ENCODE results near the gene GGT6.
"Not testable (repeated sequence)": the region's sequence is repeated elsewhere in the genome, so short reads cannot be mapped to it uniquely, and the experiment has no call there.

GGT6 gene

DNA sequence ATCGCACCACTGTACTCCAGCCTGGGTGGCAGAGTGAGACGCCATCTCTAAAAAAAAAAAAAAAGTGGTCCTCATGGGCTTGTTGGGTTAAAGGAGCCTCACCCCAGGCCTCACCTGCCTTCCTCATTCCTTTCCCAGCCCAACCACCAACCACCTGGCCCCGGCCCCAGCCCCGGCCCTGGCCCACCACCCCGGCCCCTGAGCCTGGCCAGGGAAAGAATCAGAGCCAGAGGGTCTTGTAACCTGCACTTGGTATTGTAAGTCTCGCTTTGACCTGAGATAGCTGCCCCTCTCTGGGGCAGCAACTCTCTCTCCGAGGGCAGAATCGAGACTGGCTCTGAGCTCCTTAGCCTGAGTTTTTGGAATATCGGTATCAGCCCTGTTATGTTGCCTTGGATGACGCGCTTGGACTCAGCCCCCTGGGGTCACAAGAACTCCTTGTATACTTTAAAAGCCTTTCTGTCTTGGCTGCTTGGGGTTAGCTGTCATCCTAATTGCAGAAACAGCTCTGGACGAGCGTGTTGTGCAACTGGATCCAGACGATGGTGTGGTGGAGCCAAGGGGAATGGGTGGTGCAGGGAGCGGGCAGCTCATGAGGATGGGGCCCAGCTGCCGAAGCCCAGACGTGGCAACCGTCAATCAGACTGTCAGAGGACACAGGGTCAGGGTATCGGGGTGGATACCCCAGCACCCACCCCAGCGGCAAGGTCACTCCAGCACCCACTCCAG lies 38.6 kb upstream of the GGT6 start:
- ATAC-seq (replicated peaks; ENCODE audit: extremely low read depth, poor library complexity, severe bottlenecking) (no peak), DNase-seq (ENCODE audit: low spot score in 2 of 2) (no peak)
- no peak overlapping the region for H3K27ac Mint-ChIP-seq (ENCODE audit: low read depth)
- H3K27me3 Mint-ChIP-seq, result peaks cover 32% of the 10 kb centered on the region
- no peak overlapping the region for H3K4me3 Mint-ChIP-seq
- H3K4me1 Mint-ChIP-seq, result no peaks in the 10 kb centered on the region
- H3K36me3 Mint-ChIP-seq (ENCODE audit: insufficient read depth), result no peaks in the 10 kb centered on the region
- H3K9me3 Mint-ChIP-seq, result no peaks in the 10 kb centered on the region

GRCh38 chr17:4597975-4598374 lies 37.6 kb upstream of the GGT6 start:
- Mint-ChIP-seq H3K27ac (ENCODE audit: low read depth) (no peak overlapping the region), H3K36me3 (ENCODE audit: insufficient read depth) (no peaks in the 10 kb centered on the region), H3K9me3 (no peaks in the 10 kb centered on the region), H3K4me3 (no peak overlapping the region), H3K27me3 (peaks cover 38% of the 10 kb centered on the region), H3K4me1 (no peaks in the 10 kb centered on the region)
- no peak for ATAC-seq (replicated peaks; ENCODE audit: extremely low read depth, poor library complexity, severe bottlenecking)
- DNase-seq (ENCODE audit: low spot score in 2 of 2), result no peak

DNA sequence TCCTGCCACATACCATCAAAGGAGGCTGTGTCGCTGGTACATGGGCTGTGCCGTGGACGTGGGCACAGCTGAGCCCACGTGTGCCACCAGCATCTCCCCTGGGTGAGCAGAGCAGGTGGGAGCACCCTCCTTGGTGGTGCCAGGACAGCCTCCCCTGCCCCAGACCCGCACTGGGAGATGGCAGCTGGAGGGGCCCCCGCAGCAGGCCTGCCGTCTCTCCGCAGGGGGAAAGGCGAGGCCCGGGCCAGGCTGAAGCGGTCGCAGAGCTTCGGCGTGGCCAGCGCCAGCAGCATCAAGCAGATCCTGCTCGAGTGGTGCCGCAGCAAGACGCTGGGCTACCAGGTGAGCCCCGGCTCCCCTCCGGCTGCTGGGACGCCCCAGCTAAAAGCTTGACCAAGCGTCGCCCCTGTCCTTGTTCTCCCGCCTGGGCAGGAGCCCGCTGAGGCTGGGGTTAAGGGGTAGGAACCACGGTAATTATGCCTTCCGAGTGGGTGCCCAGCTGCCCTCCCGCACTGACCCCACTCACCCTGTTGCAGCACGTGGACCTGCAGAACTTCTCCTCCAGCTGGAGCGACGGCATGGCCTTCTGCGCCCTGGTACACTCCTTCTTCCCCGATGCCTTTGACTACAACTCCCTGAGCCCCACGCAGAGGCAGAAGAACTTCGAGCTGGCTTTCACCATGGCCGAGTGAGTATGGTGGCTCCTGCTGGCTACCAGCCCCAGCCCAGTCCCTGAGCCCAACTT lies 36.4 kb upstream of the GGT6 start:
- Mint-ChIP-seq H3K9me3 (no peaks in the 10 kb centered on the region), H3K27me3 (peaks cover 47% of the 10 kb centered on the region), H3K4me1 (no peaks in the 10 kb centered on the region), H3K36me3 (ENCODE audit: insufficient read depth) (no peaks in the 10 kb centered on the region), H3K4me3 (no peak overlapping the region), H3K27ac (ENCODE audit: low read depth) (no peak overlapping the region)
- ATAC-seq (replicated peaks; ENCODE audit: extremely low read depth, poor library complexity, severe bottlenecking), result no peak
- DNase-seq (ENCODE audit: low spot score in 2 of 2), result no peak

- H3K27me3 Mint-ChIP-seq, result peaks cover 53% of the 10 kb centered on the region
- not testable (repeated sequence) for ATAC-seq (replicated peaks; ENCODE audit: extremely low read depth, poor library complexity, severe bottlenecking); H3K27ac Mint-ChIP-seq (ENCODE audit: low read depth); H3K4me1 Mint-ChIP-seq; H3K9me3 Mint-ChIP-seq; H3K36me3 Mint-ChIP-seq (ENCODE audit: insufficient read depth); H3K4me3 Mint-ChIP-seq; DNase-seq (ENCODE audit: low spot score in 2 of 2)
These were observed 35.4 kb upstream of the GGT6 start for GRCh38 chr17:4595685-4596342.

- no peak overlapping the region for H3K27ac Mint-ChIP-seq (ENCODE audit: low read depth)
- no peak for DNase-seq (ENCODE audit: low spot score in 2 of 2)
- no peaks in the 10 kb centered on the region for H3K36me3 Mint-ChIP-seq (ENCODE audit: insufficient read depth)
- ATAC-seq (replicated peaks; ENCODE audit: extremely low read depth, poor library complexity, severe bottlenecking), result peak; percentile 19
- H3K4me1 Mint-ChIP-seq, result no peaks in the 10 kb centered on the region
- no peak overlapping the region for H3K4me3 Mint-ChIP-seq
- H3K9me3 Mint-ChIP-seq, result no peaks in the 10 kb centered on the region
- peaks cover 55% of the 10 kb centered on the region for H3K27me3 Mint-ChIP-seq
These were observed 34.7 kb upstream of the GGT6 start for GRCh38 chr17:4594931-4595684.

DNA sequence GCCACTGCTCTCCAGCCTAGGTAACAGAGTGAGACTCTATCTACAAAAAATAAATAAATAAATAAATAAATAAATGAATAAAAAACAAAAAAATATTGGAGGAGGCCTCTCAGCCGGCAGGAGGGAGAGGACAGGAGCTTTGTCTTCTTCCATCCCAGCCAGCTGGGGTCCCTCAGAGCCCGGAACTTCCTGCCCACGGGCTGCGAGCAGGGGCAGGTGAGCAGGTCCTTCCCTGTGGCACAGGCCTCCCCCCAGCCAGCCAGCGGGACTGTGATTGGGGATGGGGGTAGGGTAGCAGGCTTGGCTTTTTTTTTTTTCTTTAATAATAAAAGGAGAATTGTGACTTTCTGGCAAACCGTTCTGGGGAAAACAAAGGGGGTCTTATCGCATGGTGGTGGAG lies 34.0 kb upstream of the GGT6 start:
- H3K36me3 Mint-ChIP-seq (ENCODE audit: insufficient read depth), result no peaks in the 10 kb centered on the region
- no peak for DNase-seq (ENCODE audit: low spot score in 2 of 2)

GRCh38 chr17:4593021-4593421 lies 32.6 kb upstream of the GGT6 start:
- Mint-ChIP-seq H3K27ac (ENCODE audit: low read depth) (no peak overlapping the region), H3K36me3 (ENCODE audit: insufficient read depth) (peaks cover 2% of the 10 kb centered on the region), H3K9me3 (no peaks in the 10 kb centered on the region), H3K27me3 (peaks cover 58% of the 10 kb centered on the region), H3K4me1 (no peaks in the 10 kb centered on the region), H3K4me3 (no peak overlapping the region)
- no peak for DNase-seq (ENCODE audit: low spot score in 2 of 2)
- ATAC-seq (replicated peaks; ENCODE audit: extremely low read depth, poor library complexity, severe bottlenecking), result no peak

More for the DNA sequence above, 34.0 kb upstream of the GGT6 start:
- no peaks in the 10 kb centered on the region for H3K9me3 Mint-ChIP-seq
- no peak overlapping the region for H3K27ac Mint-ChIP-seq (ENCODE audit: low read depth)
- peaks cover 53% of the 10 kb centered on the region for H3K27me3 Mint-ChIP-seq
- no peak overlapping the region for H3K4me3 Mint-ChIP-seq
- no peak for ATAC-seq (replicated peaks; ENCODE audit: extremely low read depth, poor library complexity, severe bottlenecking)
- no peaks in the 10 kb centered on the region for H3K4me1 Mint-ChIP-seq

GRCh38 chr17:4592240-4593005 lies 32.0 kb upstream of the GGT6 start:
- Mint-ChIP-seq H3K4me3 (no peak overlapping the region), H3K36me3 (ENCODE audit: insufficient read depth) (peaks cover 2% of the 10 kb centered on the region), H3K4me1 (no peaks in the 10 kb centered on the region), H3K27ac (ENCODE audit: low read depth) (no peak overlapping the region), H3K27me3 (peaks cover 52% of the 10 kb centered on the region), H3K9me3 (no peaks in the 10 kb centered on the region)
- DNase-seq (ENCODE audit: low spot score in 2 of 2) (no peak), ATAC-seq (replicated peaks; ENCODE audit: extremely low read depth, poor library complexity, severe bottlenecking) (no peak)

- Mint-ChIP-seq H3K9me3 (no peaks in the 10 kb centered on the region), H3K36me3 (ENCODE audit: insufficient read depth) (peaks cover 2% of the 10 kb centered on the region), H3K4me1 (no peaks in the 10 kb centered on the region), H3K4me3 (no peak overlapping the region), H3K27me3 (peaks cover 54% of the 10 kb centered on the region), H3K27ac (ENCODE audit: low read depth) (no peak overlapping the region)
- ATAC-seq (replicated peaks; ENCODE audit: extremely low read depth, poor library complexity, severe bottlenecking) (no peak), DNase-seq (ENCODE audit: low spot score in 2 of 2) (no peak)
These were observed 31.2 kb upstream of the GGT6 start for GRCh38 chr17:4591529-4591928.

- Mint-ChIP-seq H3K4me3 (no peak overlapping the region), H3K27me3 (peaks cover 59% of the 10 kb centered on the region), H3K4me1 (no peaks in the 10 kb centered on the region), H3K9me3 (no peaks in the 10 kb centered on the region), H3K36me3 (ENCODE audit: insufficient read depth) (peaks cover 2% of the 10 kb centered on the region), H3K27ac (ENCODE audit: low read depth) (no peak overlapping the region)
- DNase-seq (ENCODE audit: low spot score in 2 of 2) (no peak), ATAC-seq (replicated peaks; ENCODE audit: extremely low read depth, poor library complexity, severe bottlenecking) (no peak)
These were observed 30.6 kb upstream of the GGT6 start for GRCh38 chr17:4590981-4591453.

- not testable (repeated sequence) for H3K27ac Mint-ChIP-seq (ENCODE audit: low read depth); DNase-seq (ENCODE audit: low spot score in 2 of 2); H3K36me3 Mint-ChIP-seq (ENCODE audit: insufficient read depth); H3K9me3 Mint-ChIP-seq; H3K4me3 Mint-ChIP-seq; ATAC-seq (replicated peaks; ENCODE audit: extremely low read depth, poor library complexity, severe bottlenecking); H3K4me1 Mint-ChIP-seq
- H3K27me3 Mint-ChIP-seq, result peaks cover 69% of the 10 kb centered on the region
These were observed 29.7 kb upstream of the GGT6 start for GRCh38 chr17:4590042-4590441.
